Left colon (tissue), 2 donors: Measurements from ENCODE around the gene DBF4. TPM values are rescaled to one million over a fixed set of nuclear protein-coding genes. Genes with fewer than 3 reads are reported as not detected.
A peak's percentile ranks its signal among the peaks of the same experiment; 100 is the strongest.
"Not testable (repeated sequence)": the region's sequence is repeated elsewhere in the genome, so short reads cannot be mapped to it uniquely, and the experiment has no call there.

Source experiments
- ATAC-seq: fragments of 200-7000 bp; cut with Tn5 transposase; one replicate; pipeline ENCODE4 v1.9.1; 2020; ENCODE audit warnings: mild to moderate bottlenecking, moderate library complexity
- DNase-seq, 2 donors: peaks; one replicate each; pipeline ENCODE4 v3.0.0-alpha.2; 2020
- intact Hi-C, 2 donors: fragments of 100-400 bp; cut with DNase I in 1 of 2; cut with micrococcal nuclease in 1 of 2; formaldehyde crosslinking; loops; one replicate each; pipeline versions ENCODE4 v1.11.2 to v1.14.0; 2022; cut with DNase I, micrococcal nuclease
- total RNA-seq, 2 donors: library from RNA; stranded (reverse); fragmentation: NEBNext Ultra II Directional; extraction: Animal tissue kit (Norgen Biotek cat#: 25700); gene quantifications; one replicate each; pipeline ENCODE4 v1.2.1, GENCODE V29; 2021
- donor health status: DM: no; HTN: no; CAD: no.
- donor health status: DM: yes; HTN: yes; CAD: no.

DBF4 gene
- total RNA-seq, 2 donors from 2014 or later, result 11.0 to 15.0 TPM

GRCh38 chr7:87934699-87935383, 58.5 kb downstream of the DBF4 start:
- intact Hi-C loops, result no loop called here
- ATAC-seq (peak; percentile 30), DNase-seq (peak in 1 of 2 donors; percentile 31)

- ATAC-seq, result no peak
- intact Hi-C loops, result no loop called here
- no peak for DNase-seq
These were observed 59.1 kb downstream of the DBF4 start for GRCh38 chr7:87935384-87935706.

GRCh38 chr7:87941138-87941537, 64.8 kb downstream of the DBF4 start:
- intact Hi-C loops, result no loop called here
- ATAC-seq (peak; percentile 63), DNase-seq (no peak)

GRCh38 chr7:87944547-87944946, 68.3 kb downstream of the DBF4 start:
- ATAC-seq (no peak), DNase-seq (no peak)
- intact Hi-C loops, result no loop called here

- intact Hi-C loops, ATAC-seq, DNase-seq: not testable (repeated sequence)
These were observed 69.6 kb downstream of the DBF4 start for GRCh38 chr7:87945926-87946325.

- intact Hi-C loops, result no loop called here
- no peak for DNase-seq
These were observed 72.1 kb downstream of the DBF4 start for GRCh38 chr7:87948371-87948770.

More at GRCh38 chr7:87948371-87948770, 72.1 kb downstream of the DBF4 start:
- no peak for ATAC-seq

Other genes with a start within 250 kb of the DBF4 start
- gene RUNDC3B, start 248.1 kb upstream of the DBF4 start, total RNA-seq, result 1 to 10 TPM; 4.8 to 8.1 TPM
- gene SLC25A40, start 133 bp upstream of the DBF4 start, total RNA-seq, result 10 to 100 TPM; 33.8 to 34.2 TPM
- 1 to 10 TPM; 3.1 to 4.3 TPM for gene ADAM22, start 57.8 kb downstream of the DBF4 start, total RNA-seq